ENCODE results near the gene NCDN. TPM values are rescaled to one million over a fixed set of nuclear protein-coding genes. Genes with fewer than 3 reads are reported as not detected.

NCDN gene
- total RNA-seq, 1 experiment from 2014 or later: 39.2 TPM

DNA sequence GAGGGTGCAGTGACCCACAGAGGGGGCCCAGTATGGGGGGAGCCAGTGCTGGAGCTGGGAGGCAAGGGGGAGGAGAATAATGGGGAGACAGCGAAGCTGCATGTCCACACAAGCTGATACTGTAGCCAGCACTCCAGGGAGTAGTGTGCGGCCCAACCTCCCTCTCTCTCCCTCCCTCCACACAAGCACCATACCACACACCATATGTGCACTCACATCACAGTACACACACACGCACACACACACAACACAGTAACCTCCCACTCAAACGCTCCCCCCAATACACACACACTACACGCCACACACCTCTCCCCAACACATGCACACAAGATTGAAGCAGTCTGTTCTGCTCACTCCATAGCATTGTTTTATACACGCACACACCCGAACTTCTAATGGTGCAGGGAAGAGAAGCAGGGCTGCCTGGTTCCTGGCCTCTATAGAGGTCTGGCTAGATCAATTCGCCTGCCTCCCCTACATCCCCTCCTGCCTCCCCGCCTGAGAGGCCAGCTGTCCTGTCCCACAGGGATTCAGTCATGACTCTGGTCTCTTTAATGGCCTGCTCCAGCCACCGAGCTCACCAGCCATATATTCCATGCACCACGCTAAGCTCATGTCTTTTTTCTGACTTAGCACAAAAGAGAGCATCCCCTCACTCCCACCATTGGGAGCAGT, 3.8 kb downstream of the NCDN start:
- Mint-ChIP-seq H3K36me3 (peaks cover 26% of the 10 kb centered on the region), H3K9me3 (no peaks in the 10 kb centered on the region), H3K4me3 (no peak overlapping the region), H3K27me3 (ENCODE audit: low read depth) (no peaks in the 10 kb centered on the region), H3K4me1 (peaks cover 9% of the 10 kb centered on the region), H3K27ac (peak overlapping the region; percentile 43; the same call in 1 of the 2 replicates)
- TF ChIP-seq RELA (CRISPR knock-in tag; IDR thresholded peaks at IDR 0.05; ENCODE audit: borderline replicate concordance) (no peak), KAT7 (CRISPR knock-in tag; IDR thresholded peaks at IDR 0.05; ENCODE audit: borderline replicate concordance) (no peak), NFATC4 (CRISPR knock-in tag; IDR thresholded peaks at IDR 0.05) (no peak), ZBTB21 (CRISPR knock-in tag; IDR thresholded peaks at IDR 0.05; ENCODE audit: borderline replicate concordance) (no peak), ATF1 (CRISPR knock-in tag; IDR thresholded peaks at IDR 0.05) (no peak), SMAD4 (CRISPR knock-in tag; IDR thresholded peaks at IDR 0.05) (no peak), EMX1 (CRISPR knock-in tag; IDR thresholded peaks at IDR 0.05) (no peak), MXD4 (CRISPR knock-in tag; IDR thresholded peaks at IDR 0.05; ENCODE audit: borderline replicate concordance) (no peak), ZNF396 (CRISPR knock-in tag; IDR thresholded peaks at IDR 0.05; ENCODE audit: borderline replicate concordance) (no peak), SP1 (CRISPR knock-in tag; conservative IDR thresholded peaks at IDR 0.05) (no peak)
- TF ChIP-seq, protein P1, sequence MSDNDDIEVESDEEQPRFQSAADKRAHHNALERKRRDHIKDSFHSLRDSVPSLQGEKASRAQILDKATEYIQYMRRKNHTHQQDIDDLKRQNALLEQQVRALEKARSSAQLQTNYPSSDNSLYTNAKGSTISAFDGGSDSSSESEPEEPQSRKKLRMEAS (CRISPR knock-in tag; IDR thresholded peaks at IDR 0.05): no peak
- no peak for ATAC-seq
- ChIA-PET CTCF (interaction anchor here (1.2 kb wide), 1 partner anchor 111 kb away, joined by 4 read pairs; no protein-coding TSS in a partner anchor), POLR2A (no interaction called here)
- DNase-seq (ENCODE audit: low spot score): no peak

DNA sequence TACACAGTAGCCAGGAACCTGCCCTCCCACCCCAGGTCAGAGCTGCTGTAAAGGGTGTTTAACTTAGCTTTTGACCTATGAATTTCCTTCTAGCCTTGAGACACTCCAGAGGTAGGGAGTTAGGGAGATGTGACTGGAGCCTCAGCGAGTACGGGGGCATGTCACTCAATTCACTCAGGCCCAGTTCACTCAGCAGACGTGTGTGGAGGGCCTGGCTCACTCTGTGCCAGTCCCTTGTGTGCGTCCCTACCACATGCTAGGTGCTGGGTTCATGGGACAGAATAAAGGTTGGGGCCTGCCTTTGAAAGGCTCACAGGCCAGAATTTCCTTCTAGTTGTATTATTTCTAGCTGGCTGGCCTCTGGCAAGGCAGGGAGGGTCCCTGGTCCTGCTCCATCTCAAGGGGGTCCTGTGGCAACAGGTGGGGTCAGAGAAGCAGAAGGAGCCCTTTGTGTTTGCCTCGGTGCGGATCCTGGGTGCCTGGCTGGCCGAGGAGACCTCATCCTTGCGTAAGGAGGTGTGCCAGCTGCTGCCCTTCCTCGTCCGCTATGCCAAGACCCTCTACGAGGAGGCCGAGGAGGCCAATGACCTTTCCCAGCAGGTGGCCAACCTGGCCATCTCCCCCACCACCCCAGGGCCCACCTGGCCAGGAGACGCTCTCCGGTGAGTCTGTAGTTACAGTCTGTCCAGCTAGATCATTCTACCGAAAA, 4.5 kb downstream of the NCDN start:
- no peaks in the 10 kb centered on the region for H3K9me3 Mint-ChIP-seq
- H3K4me3 Mint-ChIP-seq: no peak overlapping the region
- CTCF ChIA-PET: interaction anchor here (1.2 kb wide), 1 partner anchor 111 kb away, joined by 5 read pairs; no protein-coding TSS in a partner anchor
- TF ChIP-seq ZNF219 (CRISPR knock-in tag; IDR thresholded peaks at IDR 0.05; ENCODE audit: borderline replicate concordance) (no peak), ZNF232 (CRISPR knock-in tag; IDR thresholded peaks at IDR 0.05) (no peak), RELA (CRISPR knock-in tag; IDR thresholded peaks at IDR 0.05; ENCODE audit: borderline replicate concordance) (no peak), RORB (CRISPR knock-in tag; IDR thresholded peaks at IDR 0.05) (no peak), ATF1 (CRISPR knock-in tag; IDR thresholded peaks at IDR 0.05) (no peak), FOXK1 (CRISPR knock-in tag; IDR thresholded peaks at IDR 0.05) (no peak), ZBTB21 (CRISPR knock-in tag; IDR thresholded peaks at IDR 0.05; ENCODE audit: borderline replicate concordance) (no peak), SOX15 (CRISPR knock-in tag; IDR thresholded peaks at IDR 0.05) (no peak), NFATC4 (CRISPR knock-in tag; IDR thresholded peaks at IDR 0.05) (no peak), KAT7 (CRISPR knock-in tag; IDR thresholded peaks at IDR 0.05; ENCODE audit: borderline replicate concordance) (no peak), CREB1 (CRISPR knock-in tag; IDR thresholded peaks at IDR 0.05) (no peak), ZNF423 (CRISPR knock-in tag; IDR thresholded peaks at IDR 0.05) (no peak), ZNF138 (CRISPR knock-in tag; conservative IDR thresholded peaks at IDR 0.05) (no peak), GTF2I (CRISPR knock-in tag; conservative IDR thresholded peaks at IDR 0.05) (no peak), ESRRA (CRISPR knock-in tag; IDR thresholded peaks at IDR 0.05; ENCODE audit: borderline replicate concordance) (no peak)
- TF ChIP-seq, protein P2, sequence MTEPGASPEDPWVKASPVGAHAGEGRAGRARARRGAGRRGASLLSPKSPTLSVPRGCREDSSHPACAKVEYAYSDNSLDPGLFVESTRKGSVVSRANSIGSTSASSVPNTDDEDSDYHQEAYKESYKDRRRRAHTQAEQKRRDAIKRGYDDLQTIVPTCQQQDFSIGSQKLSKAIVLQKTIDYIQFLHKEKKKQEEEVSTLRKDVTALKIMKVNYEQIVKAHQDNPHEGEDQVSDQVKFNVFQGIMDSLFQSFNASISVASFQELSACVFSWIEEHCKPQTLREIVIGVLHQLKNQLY (CRISPR knock-in tag; IDR thresholded peaks at IDR 0.05): no peak
- TF ChIP-seq, protein P3, sequence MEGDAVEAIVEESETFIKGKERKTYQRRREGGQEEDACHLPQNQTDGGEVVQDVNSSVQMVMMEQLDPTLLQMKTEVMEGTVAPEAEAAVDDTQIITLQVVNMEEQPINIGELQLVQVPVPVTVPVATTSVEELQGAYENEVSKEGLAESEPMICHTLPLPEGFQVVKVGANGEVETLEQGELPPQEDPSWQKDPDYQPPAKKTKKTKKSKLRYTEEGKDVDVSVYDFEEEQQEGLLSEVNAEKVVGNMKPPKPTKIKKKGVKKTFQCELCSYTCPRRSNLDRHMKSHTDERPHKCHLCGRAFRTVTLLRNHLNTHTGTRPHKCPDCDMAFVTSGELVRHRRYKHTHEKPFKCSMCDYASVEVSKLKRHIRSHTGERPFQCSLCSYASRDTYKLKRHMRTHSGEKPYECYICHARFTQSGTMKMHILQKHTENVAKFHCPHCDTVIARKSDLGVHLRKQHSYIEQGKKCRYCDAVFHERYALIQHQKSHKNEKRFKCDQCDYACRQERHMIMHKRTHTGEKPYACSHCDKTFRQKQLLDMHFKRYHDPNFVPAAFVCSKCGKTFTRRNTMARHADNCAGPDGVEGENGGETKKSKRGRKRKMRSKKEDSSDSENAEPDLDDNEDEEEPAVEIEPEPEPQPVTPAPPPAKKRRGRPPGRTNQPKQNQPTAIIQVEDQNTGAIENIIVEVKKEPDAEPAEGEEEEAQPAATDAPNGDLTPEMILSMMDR (IDR thresholded peaks at IDR 0.05): no peak
- TF ChIP-seq, protein P4, sequence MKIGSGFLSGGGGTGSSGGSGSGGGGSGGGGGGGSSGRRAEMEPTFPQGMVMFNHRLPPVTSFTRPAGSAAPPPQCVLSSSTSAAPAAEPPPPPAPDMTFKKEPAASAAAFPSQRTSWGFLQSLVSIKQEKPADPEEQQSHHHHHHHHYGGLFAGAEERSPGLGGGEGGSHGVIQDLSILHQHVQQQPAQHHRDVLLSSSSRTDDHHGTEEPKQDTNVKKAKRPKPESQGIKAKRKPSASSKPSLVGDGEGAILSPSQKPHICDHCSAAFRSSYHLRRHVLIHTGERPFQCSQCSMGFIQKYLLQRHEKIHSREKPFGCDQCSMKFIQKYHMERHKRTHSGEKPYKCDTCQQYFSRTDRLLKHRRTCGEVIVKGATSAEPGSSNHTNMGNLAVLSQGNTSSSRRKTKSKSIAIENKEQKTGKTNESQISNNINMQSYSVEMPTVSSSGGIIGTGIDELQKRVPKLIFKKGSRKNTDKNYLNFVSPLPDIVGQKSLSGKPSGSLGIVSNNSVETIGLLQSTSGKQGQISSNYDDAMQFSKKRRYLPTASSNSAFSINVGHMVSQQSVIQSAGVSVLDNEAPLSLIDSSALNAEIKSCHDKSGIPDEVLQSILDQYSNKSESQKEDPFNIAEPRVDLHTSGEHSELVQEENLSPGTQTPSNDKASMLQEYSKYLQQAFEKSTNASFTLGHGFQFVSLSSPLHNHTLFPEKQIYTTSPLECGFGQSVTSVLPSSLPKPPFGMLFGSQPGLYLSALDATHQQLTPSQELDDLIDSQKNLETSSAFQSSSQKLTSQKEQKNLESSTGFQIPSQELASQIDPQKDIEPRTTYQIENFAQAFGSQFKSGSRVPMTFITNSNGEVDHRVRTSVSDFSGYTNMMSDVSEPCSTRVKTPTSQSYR (CRISPR knock-in tag; IDR thresholded peaks at IDR 0.05): no peak
- TF ChIP-seq, protein P5, sequence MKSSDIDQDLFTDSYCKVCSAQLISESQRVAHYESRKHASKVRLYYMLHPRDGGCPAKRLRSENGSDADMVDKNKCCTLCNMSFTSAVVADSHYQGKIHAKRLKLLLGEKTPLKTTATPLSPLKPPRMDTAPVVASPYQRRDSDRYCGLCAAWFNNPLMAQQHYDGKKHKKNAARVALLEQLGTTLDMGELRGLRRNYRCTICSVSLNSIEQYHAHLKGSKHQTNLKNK (CRISPR knock-in tag; IDR thresholded peaks at IDR 0.05): no peak
- TF ChIP-seq, protein P6, sequence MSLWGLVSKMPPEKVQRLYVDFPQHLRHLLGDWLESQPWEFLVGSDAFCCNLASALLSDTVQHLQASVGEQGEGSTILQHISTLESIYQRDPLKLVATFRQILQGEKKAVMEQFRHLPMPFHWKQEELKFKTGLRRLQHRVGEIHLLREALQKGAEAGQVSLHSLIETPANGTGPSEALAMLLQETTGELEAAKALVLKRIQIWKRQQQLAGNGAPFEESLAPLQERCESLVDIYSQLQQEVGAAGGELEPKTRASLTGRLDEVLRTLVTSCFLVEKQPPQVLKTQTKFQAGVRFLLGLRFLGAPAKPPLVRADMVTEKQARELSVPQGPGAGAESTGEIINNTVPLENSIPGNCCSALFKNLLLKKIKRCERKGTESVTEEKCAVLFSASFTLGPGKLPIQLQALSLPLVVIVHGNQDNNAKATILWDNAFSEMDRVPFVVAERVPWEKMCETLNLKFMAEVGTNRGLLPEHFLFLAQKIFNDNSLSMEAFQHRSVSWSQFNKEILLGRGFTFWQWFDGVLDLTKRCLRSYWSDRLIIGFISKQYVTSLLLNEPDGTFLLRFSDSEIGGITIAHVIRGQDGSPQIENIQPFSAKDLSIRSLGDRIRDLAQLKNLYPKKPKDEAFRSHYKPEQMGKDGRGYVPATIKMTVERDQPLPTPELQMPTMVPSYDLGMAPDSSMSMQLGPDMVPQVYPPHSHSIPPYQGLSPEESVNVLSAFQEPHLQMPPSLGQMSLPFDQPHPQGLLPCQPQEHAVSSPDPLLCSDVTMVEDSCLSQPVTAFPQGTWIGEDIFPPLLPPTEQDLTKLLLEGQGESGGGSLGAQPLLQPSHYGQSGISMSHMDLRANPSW (CRISPR knock-in tag; conservative IDR thresholded peaks at IDR 0.05; ENCODE audit: low read depth): no peak
- H3K4me1 Mint-ChIP-seq: peaks cover 5% of the 10 kb centered on the region
- no peak overlapping the region for H3K27ac Mint-ChIP-seq
- no peaks in the 10 kb centered on the region for H3K27me3 Mint-ChIP-seq (ENCODE audit: low read depth)
- no peak for ATAC-seq
- DNase-seq (ENCODE audit: low spot score): no peak
- peaks cover 30% of the 10 kb centered on the region for H3K36me3 Mint-ChIP-seq
- POLR2A ChIA-PET: no interaction called here

Measured in WTC11 (cell line).